Lower lobe of right lung (tissue), 2 donors: Measurements from ENCODE around the gene TPX2. TPM values are rescaled to one million over a fixed set of nuclear protein-coding genes. Genes with fewer than 3 reads are reported as not detected.
"Not testable (repeated sequence)": the region's sequence is repeated elsewhere in the genome, so short reads cannot be mapped to it uniquely, and the experiment has no call there.

Experiments used
- ATAC-seq, 2 donors: fragments of 200-7000 bp; cut with Tn5 transposase; one replicate each; pipeline ENCODE4 v1.9.1; 2020 to 2022; ENCODE audit warnings: mild to moderate bottlenecking in 2 of 2, moderate library complexity in 2 of 2
- DNase-seq: peaks from one replicate; pipeline ENCODE4 v3.0.0-alpha.2; 2020
- H3K27ac ChIP-seq: fragments of 200-600 bp; one replicate; pipeline ENCODE4 v1.8.0; 2022
- H3K27me3 ChIP-seq: fragments of 200-600 bp; one replicate; pipeline ENCODE4 v1.8.0; 2022; ENCODE audit warnings: low read depth
- H3K36me3 ChIP-seq: fragments of 200-600 bp; one replicate; pipeline ENCODE4 v1.8.0; 2022; ENCODE audit warnings: mild to moderate bottlenecking
- H3K4me1 ChIP-seq: fragments of 200-600 bp; one replicate; pipeline ENCODE4 v1.8.0; 2022
- H3K4me3 ChIP-seq: fragments of 200-600 bp; one replicate; pipeline ENCODE4 v1.8.0; 2022; ENCODE audit warnings: mild to moderate bottlenecking
- H3K9me3 ChIP-seq: fragments of 200-600 bp; one replicate; pipeline ENCODE4 v1.8.0; 2022
- CTCF ChIP-seq: fragments of 200-600 bp; IDR thresholded peaks from one replicate; pipeline ENCODE4 v1.8.0; 2022; ENCODE audit warnings: antibody characterized with exemption, mild to moderate bottlenecking
- intact Hi-C: fragments of 100-400 bp; cut with DNase I; formaldehyde crosslinking; loops from one replicate; pipeline ENCODE4 v1.11.0; 2022
- total RNA-seq: library from RNA; stranded (reverse); fragmentation: NEBNext Ultra II Directional; extraction: Animal tissue kit (Norgen Biotek cat#: 25700); gene quantifications from one replicate; pipeline ENCODE4 v1.2.1, GENCODE V29; 2021
- donor health status: DM: no; HTN: yes; CAD: no; lungs with severe emphysema.

Gene TPX2
- total RNA-seq, 1 donor from 2014 or later, result 1.9 TPM

DNA sequence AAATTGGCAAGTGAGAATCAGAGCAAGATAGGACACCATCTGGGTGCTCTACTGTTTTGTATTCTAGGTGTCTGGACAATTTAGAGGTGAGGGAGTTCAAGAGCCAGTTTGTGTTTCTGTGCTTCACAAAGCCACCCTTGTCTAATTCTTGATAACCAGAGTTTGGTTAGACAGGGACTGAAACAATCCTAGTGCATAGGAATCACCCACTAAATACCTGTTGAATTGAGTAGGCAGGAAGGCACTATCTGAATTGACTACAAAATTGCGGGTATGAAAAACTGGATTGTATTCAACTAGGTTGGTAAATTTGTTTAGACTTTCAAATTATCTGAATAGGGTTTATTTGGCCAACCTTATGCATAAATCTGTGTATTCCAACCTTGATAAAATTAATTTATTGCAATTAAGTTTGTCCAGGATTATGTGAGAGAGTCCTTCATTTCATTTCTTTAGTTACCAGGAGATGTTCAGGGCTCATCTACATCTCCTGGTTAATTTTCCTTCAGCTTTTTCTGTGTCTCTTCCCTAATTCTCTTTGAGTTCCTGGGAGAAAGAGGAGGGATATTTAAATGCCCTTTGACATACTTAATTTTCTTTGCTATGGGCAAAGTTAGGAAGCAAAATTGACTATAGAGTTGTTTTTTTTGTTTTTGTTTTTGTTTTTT, 1.7 kb downstream of the TPX2 start:
- Histone ChIP-seq H3K27ac (no peak overlapping the region), H3K4me3 (no peak overlapping the region), H3K27me3 (no peaks in the 10 kb centered on the region), H3K9me3 (no peaks in the 10 kb centered on the region), H3K36me3 (no peaks in the 10 kb centered on the region), H3K4me1 (no peaks in the 10 kb centered on the region)
- DNase-seq, result no peak
- intact Hi-C loops, result no loop called here
- no peak for ATAC-seq
- TF ChIP-seq CTCF, result no peak

DNA sequence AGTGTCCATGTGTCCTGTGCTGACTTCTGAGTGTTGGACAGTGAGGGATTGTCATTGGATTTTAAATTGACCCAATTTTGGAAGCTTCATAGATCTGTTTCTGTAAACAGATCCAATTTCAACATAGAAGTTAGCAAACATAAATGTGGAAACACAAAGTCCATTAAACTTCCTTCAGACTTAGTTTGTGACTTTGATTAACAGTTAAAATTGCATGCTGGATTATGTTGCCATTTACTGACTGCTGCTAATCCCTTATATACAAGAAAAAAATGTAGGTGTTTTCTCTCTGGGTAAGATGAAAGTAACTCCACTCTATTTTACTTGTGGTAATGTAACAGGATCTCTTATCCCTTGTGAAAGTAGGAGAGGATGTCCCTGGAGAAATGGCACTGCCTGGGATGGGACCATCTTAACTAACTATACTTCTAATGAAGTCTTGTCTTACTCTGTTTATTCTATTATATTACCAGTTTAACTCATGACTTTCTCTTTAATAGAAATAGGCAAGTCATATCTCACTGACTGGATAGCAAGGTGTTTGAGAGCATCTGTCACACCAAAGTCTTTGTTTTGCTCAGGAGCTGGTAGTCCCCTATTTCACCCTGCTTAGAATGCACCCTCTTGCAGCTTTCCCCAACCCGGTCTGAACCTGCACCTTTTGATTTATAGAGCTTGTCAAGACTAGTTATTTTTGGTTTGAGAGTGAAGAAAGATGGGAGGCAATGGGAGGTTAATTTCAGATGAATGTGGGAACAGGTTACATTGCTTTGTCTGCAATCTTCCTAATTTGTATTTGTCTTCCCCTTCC, 7.2 kb downstream of the TPX2 start:
- ATAC-seq (no peak), DNase-seq (no peak)
- Histone ChIP-seq H3K4me1 (no peaks in the 10 kb centered on the region), H3K27ac (no peak overlapping the region), H3K27me3 (no peaks in the 10 kb centered on the region), H3K9me3 (no peaks in the 10 kb centered on the region), H3K36me3 (no peaks in the 10 kb centered on the region), H3K4me3 (no peak overlapping the region)
- intact Hi-C loops, result no loop called here
- no peak for TF ChIP-seq CTCF

DNA sequence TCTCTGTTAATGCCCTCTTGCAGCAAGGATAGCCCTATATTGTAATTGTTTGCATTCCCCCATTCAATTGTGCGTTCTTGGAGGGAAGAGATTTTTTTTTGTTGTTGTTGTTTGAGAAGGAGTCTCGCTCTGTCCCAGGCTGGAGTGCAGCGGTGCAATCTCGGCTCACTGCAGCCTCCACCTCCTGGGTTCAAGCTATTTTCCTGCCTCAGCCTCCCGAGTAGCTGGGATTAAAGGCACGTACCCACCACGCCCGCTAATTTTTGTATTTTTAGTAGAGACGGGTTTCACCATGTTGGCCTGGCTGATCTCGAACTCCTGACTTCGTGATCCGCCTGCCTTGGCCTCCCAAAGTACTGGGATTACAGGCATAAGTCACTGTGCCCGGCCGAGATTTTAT, 7.9 kb downstream of the TPX2 start:
- intact Hi-C loops, DNase-seq, H3K36me3 ChIP-seq, H3K27ac ChIP-seq, ATAC-seq, H3K4me1 ChIP-seq, H3K9me3 ChIP-seq, H3K27me3 ChIP-seq, H3K4me3 ChIP-seq: not testable (repeated sequence)

DNA sequence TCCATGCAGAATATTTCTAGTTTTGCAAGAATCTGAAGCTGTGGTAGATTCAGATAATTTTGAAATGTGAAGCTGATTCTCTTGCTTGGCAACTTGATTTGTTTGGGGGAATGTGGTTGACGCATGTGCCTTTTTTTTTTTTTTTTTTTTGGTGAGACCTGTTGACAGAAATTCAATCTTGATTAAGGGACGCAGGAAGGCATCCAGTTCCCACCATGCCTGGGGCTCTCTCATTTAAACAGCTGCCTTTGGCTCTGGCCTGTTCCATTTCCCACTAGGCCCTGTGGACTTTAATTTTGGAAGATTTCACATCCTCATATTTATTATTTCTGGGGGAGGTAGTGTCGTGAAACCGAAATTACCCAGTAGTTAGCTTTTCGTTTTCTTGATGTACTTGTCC, 8.6 kb downstream of the TPX2 start:
- Histone ChIP-seq H3K27me3 (no peaks in the 10 kb centered on the region), H3K27ac (no peak overlapping the region), H3K36me3 (no peaks in the 10 kb centered on the region), H3K4me1 (no peaks in the 10 kb centered on the region), H3K4me3 (no peak overlapping the region), H3K9me3 (no peaks in the 10 kb centered on the region)
- ATAC-seq (no peak), DNase-seq (no peak)
- intact Hi-C loops, result no loop called here
- TF ChIP-seq CTCF, result no peak

DNA sequence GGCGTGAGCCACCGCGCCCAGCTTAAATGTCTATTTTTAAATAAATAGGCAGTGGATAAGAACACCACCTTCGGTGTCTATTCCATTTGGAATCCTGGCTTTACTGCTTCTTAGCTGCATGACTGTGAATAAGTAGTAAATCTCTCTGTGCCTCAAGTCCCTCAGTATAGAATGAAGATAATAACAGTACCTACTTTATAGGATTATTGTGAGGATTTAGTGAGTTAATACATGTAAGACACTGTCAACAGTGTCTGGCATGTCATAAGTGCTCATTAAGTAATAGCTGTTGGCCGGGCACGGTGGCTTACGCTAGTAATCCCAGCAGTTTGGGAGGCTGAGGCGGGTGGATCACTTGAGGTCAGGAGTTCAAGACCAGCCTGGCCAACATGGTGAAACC, 10.1 kb downstream of the TPX2 start:
- TF ChIP-seq CTCF, result no peak
- Histone ChIP-seq H3K4me1 (no peaks in the 10 kb centered on the region), H3K36me3 (no peaks in the 10 kb centered on the region), H3K27me3 (no peaks in the 10 kb centered on the region), H3K9me3 (no peaks in the 10 kb centered on the region), H3K4me3 (no peak overlapping the region), H3K27ac (no peak overlapping the region)
- intact Hi-C loops, result no loop called here
- no peak for ATAC-seq
- DNase-seq, result no peak

GRCh38 chr20:31751126-31751525, 12.0 kb downstream of the TPX2 start:
- Histone ChIP-seq H3K36me3 (no peaks in the 10 kb centered on the region), H3K4me3 (no peak overlapping the region), H3K4me1 (no peaks in the 10 kb centered on the region), H3K9me3 (no peaks in the 10 kb centered on the region), H3K27ac (no peak overlapping the region), H3K27me3 (no peaks in the 10 kb centered on the region)
- TF ChIP-seq CTCF, result no peak
- ATAC-seq (no peak), DNase-seq (no peak)
- intact Hi-C loops, result no loop called here
